ENCODE data around the gene NANOS3.

The NANOS3 gene

DNA sequence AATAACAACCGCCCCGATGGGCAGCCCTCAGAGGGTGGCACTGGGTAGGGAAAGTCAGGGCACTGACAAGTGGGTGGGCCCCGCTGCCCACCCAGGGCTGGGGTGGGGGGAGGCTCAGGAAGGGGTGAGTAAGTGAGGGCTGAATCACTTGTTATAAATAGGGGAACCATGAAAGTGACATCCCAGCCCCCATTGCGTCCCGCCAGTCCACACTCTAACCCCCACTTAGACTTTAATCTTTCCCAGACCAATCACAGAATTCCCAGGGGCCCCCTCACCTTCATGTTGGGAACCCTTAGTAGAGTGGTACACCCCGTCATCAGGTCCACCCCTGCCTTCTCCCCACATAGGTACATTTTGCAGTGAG lies 37.0 kb upstream of the NANOS3 start:
- Mint-ChIP-seq H3K27ac (peak overlapping the region; percentile 100), H3K27me3 (no peaks in the 10 kb centered on the region), H3K36me3 (ENCODE audit: insufficient read depth) (peaks cover 100% of the 10 kb centered on the region), H3K9me3 (no peaks in the 10 kb centered on the region), H3K4me1 (ENCODE audit: low read depth in 2 of 2) (peaks cover 64 to 70% of the 10 kb centered on the region in 2 donors), H3K4me3 (peak overlapping the region; percentile 95 to 98)
- no peak for DNase-seq
- ATAC-seq (replicated peaks), result peak; percentile 8

DNA sequence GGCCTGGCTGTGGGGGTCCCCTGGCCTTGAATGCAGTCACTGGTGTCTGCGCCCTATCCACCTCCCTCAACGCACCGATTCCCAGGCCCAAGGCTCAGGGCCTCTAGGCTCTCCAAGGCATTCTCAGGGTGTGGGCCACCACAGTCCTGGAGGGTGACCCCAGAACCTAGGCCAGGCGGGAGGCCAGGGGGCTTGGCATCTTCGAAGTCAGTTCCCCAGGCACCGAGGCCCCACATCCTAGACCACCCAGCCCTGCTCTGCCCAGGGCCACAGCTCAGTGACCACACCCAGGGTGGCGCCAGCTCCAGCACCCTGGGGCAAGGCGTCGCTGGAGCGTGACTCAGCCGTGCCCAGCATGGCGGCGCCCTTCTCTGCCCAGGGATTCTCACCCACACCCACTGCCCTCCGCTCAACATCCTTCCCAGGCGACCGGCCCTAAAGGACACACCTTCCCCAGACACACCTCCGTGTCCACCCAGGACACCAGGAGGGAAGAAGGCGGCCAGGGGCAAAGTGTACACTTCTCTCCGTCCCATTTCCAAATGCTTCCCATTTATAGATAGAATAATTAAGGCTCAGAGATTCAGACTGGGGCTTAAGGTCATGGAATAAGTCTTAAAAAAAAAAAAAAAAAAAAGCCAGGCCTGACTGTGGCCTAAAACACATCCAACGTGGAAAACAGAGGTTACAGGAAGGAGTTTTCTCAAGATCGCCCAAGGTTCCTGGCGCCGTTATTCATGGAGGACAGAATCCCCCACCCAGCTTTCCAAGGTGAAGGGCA lies 36.4 kb upstream of the NANOS3 start:
- Mint-ChIP-seq H3K27me3 (no peaks in the 10 kb centered on the region), H3K4me1 (ENCODE audit: low read depth in 2 of 2) (peaks cover 69 to 73% of the 10 kb centered on the region in 2 donors), H3K4me3 (peak overlapping the region; percentile 95 to 98), H3K9me3 (no peaks in the 10 kb centered on the region), H3K36me3 (ENCODE audit: insufficient read depth) (peaks cover 99% of the 10 kb centered on the region), H3K27ac (peak overlapping the region; percentile 100)
- ATAC-seq (replicated peaks), result peak; percentile 5
- peak; percentile 64 to 67 (median 66) for DNase-seq

DNA sequence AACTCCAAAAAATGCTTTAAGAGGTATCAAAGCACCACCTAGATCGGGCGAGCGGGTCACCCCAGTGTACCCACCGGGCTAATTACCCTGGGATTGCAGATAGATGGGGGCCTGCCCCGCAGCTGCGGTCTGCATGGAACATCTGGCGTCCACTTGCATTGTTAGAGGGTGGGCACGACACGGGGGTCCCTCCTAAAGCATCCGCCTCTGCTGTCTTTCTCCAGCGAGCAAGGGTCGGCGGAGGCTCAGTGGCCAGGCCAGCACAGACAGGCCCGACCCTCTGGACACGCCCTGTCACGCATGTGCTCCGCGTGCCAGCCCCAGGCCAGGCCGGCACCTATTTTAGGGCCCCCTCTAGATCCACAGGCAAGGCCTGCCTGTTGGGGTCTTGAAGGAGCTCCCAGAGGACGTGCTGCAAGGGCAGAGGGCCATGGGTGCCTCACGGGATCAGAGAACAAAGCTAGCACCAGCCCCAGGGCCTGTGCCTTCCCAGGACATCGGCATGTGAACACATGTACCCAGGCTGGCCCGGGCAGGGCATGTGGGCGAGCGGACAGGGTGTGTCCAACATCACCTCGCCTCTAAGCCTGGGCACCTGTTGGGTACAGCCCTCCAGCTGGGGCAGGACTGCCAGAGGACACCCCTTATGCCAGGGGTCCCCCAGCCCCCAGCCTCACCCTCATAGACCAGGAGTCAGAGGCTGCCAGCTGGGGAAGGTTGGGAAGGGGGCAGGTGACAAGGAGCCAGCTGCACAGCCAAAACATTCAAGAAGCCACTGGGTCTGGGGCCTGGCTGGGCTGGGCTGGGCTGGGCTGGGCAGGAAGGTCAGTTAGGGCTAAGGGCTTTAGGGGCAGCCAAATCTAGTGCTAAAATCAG lies 35.6 kb upstream of the NANOS3 start:
- Mint-ChIP-seq H3K9me3 (no peaks in the 10 kb centered on the region), H3K4me3 (peak overlapping the region; percentile 95 to 98), H3K36me3 (ENCODE audit: insufficient read depth) (peaks cover 98% of the 10 kb centered on the region), H3K4me1 (ENCODE audit: low read depth in 2 of 2) (peaks cover 73% of the 10 kb centered on the region in 2 donors), H3K27ac (peak overlapping the region; percentile 100), H3K27me3 (no peaks in the 10 kb centered on the region)
- ATAC-seq (replicated peaks) (no peak), DNase-seq (peak; percentile 61 to 73 (median 69))

- peak overlapping the region; percentile 100 for H3K27ac Mint-ChIP-seq
- H3K36me3 Mint-ChIP-seq (ENCODE audit: insufficient read depth), result peaks cover 98% of the 10 kb centered on the region
- no peak for ATAC-seq (replicated peaks)
- peak in 2 of 3 experiments; percentile 58 to 62 for DNase-seq
- H3K27me3 Mint-ChIP-seq, result no peaks in the 10 kb centered on the region
- H3K4me3 Mint-ChIP-seq, result peak overlapping the region; percentile 95 to 98
- no peaks in the 10 kb centered on the region for H3K9me3 Mint-ChIP-seq
- H3K4me1 Mint-ChIP-seq (ENCODE audit: low read depth in 2 of 2), result peaks cover 74% of the 10 kb centered on the region in 2 donors
Measured at GRCh38 chr19:13841962-13842290, 35.0 kb upstream of the NANOS3 start.

GRCh38 chr19:13842291-13843103 lies 34.4 kb upstream of the NANOS3 start:
- Mint-ChIP-seq H3K9me3 (no peaks in the 10 kb centered on the region), H3K27me3 (no peaks in the 10 kb centered on the region), H3K36me3 (ENCODE audit: insufficient read depth) (peaks cover 98% of the 10 kb centered on the region), H3K4me3 (peak overlapping the region; percentile 95 to 98), H3K27ac (peak overlapping the region; percentile 100), H3K4me1 (ENCODE audit: low read depth in 2 of 2) (peaks cover 70 to 71% of the 10 kb centered on the region in 2 donors)
- ATAC-seq (replicated peaks) (peak; percentile 10), DNase-seq (peak; percentile 75 to 83 (median 80))

DNA sequence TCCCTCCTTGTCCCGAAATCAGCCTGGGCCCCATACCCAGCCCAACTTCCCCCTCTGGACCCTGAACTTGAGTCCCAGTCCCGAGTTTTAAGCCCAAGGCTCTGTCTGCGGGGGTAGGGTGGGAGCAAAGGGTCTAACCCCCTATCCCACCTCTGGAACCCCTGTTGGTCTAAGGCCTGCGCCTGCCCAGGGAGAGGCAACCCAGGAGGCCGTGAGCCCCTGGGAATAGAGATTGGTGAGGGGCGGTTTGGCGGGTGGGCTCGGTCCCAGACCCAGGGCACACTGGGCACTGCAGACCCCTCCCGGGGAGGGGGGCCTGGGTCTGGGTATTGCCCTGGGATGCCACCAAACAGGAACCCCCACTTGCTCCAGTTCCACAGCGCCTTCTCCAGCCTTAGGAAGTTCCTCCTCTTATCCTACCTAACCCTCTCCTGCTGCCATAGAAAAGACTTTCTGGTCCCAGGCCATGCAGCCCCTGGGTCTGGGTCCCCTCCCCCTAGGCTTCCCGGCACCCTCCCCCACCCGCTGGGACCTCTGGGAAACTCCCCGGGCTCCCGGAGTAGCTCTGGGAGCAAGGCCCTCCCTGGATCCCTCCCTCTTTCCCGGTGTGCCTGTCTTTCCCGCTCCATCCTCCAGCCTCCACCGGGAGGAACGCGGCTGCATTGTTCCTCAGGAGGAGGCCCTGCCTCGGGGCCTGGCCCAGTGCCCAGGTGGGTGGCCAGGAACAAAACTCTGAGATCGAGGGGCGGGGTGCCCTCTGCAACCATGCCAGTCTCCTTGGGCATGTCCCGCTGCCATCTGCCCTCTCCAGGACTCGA lies 33.6 kb upstream of the NANOS3 start:
- no peak for DNase-seq
- peak overlapping the region; percentile 95 to 98 for H3K4me3 Mint-ChIP-seq

GRCh38 chr19:13844130-13844631 lies 32.8 kb upstream of the NANOS3 start:
- no peaks in the 10 kb centered on the region for H3K27me3 Mint-ChIP-seq
- ATAC-seq (replicated peaks), result no peak
- peak overlapping the region; percentile 100 for H3K27ac Mint-ChIP-seq
- H3K4me3 Mint-ChIP-seq, result peak overlapping the region; percentile 95 to 98
- H3K4me1 Mint-ChIP-seq (ENCODE audit: low read depth in 2 of 2), result peaks cover 60 to 66% of the 10 kb centered on the region in 2 donors
- H3K36me3 Mint-ChIP-seq (ENCODE audit: insufficient read depth), result peaks cover 98% of the 10 kb centered on the region
- DNase-seq, result no peak
- no peaks in the 10 kb centered on the region for H3K9me3 Mint-ChIP-seq

More for the DNA sequence above, 33.6 kb upstream of the NANOS3 start:
- Mint-ChIP-seq H3K9me3 (no peaks in the 10 kb centered on the region), H3K4me1 (ENCODE audit: low read depth in 2 of 2) (peaks cover 63 to 68% of the 10 kb centered on the region in 2 donors), H3K27ac (peak overlapping the region; percentile 100), H3K36me3 (ENCODE audit: insufficient read depth) (peaks cover 98% of the 10 kb centered on the region), H3K27me3 (no peaks in the 10 kb centered on the region)
- no peak for ATAC-seq (replicated peaks)

DNA sequence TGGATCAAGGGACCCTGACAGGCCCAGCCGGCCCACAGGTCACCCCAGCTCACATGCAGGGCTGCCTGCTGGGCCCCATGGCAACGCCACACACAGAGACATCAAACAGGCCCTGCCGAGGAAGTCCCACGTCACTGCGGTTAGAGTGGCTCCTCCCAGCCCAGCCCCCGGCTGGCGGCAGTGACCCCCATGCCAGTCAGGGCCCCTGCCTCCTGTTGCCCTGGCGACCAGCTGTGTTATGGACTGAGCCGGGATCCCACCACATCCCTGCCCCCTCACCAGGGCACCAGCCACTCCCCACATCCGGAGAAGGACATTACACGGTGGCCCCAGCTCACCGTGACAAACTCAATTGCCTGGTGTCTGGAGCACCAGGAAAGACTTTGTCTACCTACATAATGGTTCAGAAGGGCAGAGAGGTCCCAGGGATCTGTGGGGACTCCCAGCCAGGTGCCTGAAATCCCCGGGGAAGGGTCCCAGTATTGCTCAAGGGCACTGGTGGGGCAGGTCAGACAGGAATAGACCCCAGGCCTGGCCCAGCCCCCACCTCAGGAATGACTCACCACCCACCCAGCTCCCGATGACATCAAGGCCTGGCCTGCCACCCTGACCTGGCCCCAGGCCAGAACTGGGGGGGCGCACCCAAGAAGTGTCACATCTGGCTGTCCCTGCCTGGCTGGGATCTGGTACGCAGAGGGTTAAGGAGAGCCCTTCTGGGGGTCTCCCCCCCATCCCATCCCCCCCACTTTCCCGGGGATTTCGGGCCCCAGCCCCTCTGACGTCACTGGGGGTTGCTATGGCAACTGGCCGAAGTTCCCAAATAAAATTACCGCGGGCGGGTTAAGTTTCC lies 30.2 kb upstream of the NANOS3 start:
- peak; percentile 62 for ATAC-seq (replicated peaks)
- H3K27me3 Mint-ChIP-seq, result no peaks in the 10 kb centered on the region
- H3K4me3 Mint-ChIP-seq, result peak overlapping the region; percentile 83
- peaks cover 93% of the 10 kb centered on the region for H3K36me3 Mint-ChIP-seq (ENCODE audit: insufficient read depth)
- DNase-seq, result peak; percentile 99
- no peaks in the 10 kb centered on the region for H3K9me3 Mint-ChIP-seq
- H3K4me1 Mint-ChIP-seq (ENCODE audit: low read depth in 2 of 2), result peaks cover 51 to 56% of the 10 kb centered on the region in 2 donors
- H3K27ac Mint-ChIP-seq, result peak overlapping the region; percentile 100

GRCh38 chr19:13847407-13848339 lies 29.3 kb upstream of the NANOS3 start:
- Mint-ChIP-seq H3K9me3 (no peaks in the 10 kb centered on the region), H3K4me3 (peak overlapping the region; percentile 83), H3K27ac (peak overlapping the region; percentile 100), H3K36me3 (ENCODE audit: insufficient read depth) (peaks cover 84% of the 10 kb centered on the region), H3K27me3 (no peaks in the 10 kb centered on the region), H3K4me1 (ENCODE audit: low read depth in 2 of 2) (peaks cover 46 to 51% of the 10 kb centered on the region in 2 donors)
- DNase-seq, result peak; percentile 76 to 80 (median 79)
- peak; percentile 29 for ATAC-seq (replicated peaks)

GRCh38 chr19:13848340-13848677 lies 28.6 kb upstream of the NANOS3 start:
- peak overlapping the region; percentile 100 for H3K27ac Mint-ChIP-seq
- no peak for DNase-seq
- H3K27me3 Mint-ChIP-seq, result no peaks in the 10 kb centered on the region
- H3K4me1 Mint-ChIP-seq (ENCODE audit: low read depth in 2 of 2), result peaks cover 44 to 46% of the 10 kb centered on the region in 2 donors
- no peaks in the 10 kb centered on the region for H3K9me3 Mint-ChIP-seq
- ATAC-seq (replicated peaks), result no peak
- H3K4me3 Mint-ChIP-seq, result peak overlapping the region; percentile 83
- peaks cover 78% of the 10 kb centered on the region for H3K36me3 Mint-ChIP-seq (ENCODE audit: insufficient read depth)

All from effector memory CD8-positive, alpha-beta T cell (primary cell).